GM23338 (cell line): Measurements from ENCODE around the gene DNASE1L2.

Experiments
- CREB1 ChIP-seq: fragments of 250-450 bp; sonication (Bioruptor Pico); IDR thresholded peaks from 2 replicates; pipeline ENCODE4 v1.5.0; 2020; ENCODE audit warnings: low read depth, mild to moderate bottlenecking, moderate library complexity
- EZH2 ChIP-seq: fragments of 200-600 bp; sonication (generic); IDR thresholded peaks from one replicate; pipeline ENCODE4 v1.8.0; 2017; ENCODE audit warnings: antibody characterized with exemption, mild to moderate bottlenecking, low read depth; ENCODE audit not compliant: unreplicated experiment
- EZH2phosphoT487 ChIP-seq: fragments of 200-600 bp; sonication (generic); IDR thresholded peaks from one replicate; pipeline ENCODE4 v1.8.1; 2018; ENCODE audit warnings: antibody characterized with exemption; ENCODE audit not compliant: unreplicated experiment
- JUNB ChIP-seq: IDR thresholded peaks from one replicate; pipeline ENCODE4 v1.6.1; 2016; ENCODE audit warnings: antibody characterized with exemption; ENCODE audit not compliant: unreplicated experiment
- POLR2AphosphoS5 ChIP-seq: IDR thresholded peaks from 2 replicates; pipeline ENCODE4 v1.6.1; 2016; ENCODE audit warnings: antibody characterized with exemption, low read depth
- REST ChIP-seq: IDR thresholded peaks from one replicate; pipeline ENCODE4 v1.6.1; 2018; ENCODE audit warnings: antibody characterized with exemption; ENCODE audit not compliant: unreplicated experiment
- ZNF114 ChIP-seq: fragments of 250-450 bp; sonication (Bioruptor Pico); IDR thresholded peaks from 2 replicates; pipeline ENCODE4 v1.5.0; 2020; ENCODE audit warnings: mild to moderate bottlenecking, moderate library complexity
- ZNF331 ChIP-seq: fragments of 250-450 bp; sonication (Bioruptor Pico); IDR thresholded peaks from 2 replicates; pipeline ENCODE4 v1.5.0; 2020; ENCODE audit warnings: low read depth, mild to moderate bottlenecking, moderate library complexity
- TF ChIP-seq, protein P1 (sequence below), 2 experiments: fragments of 200-600 bp in 1 of 2; sonication (generic) in 1 of 2; conservative IDR thresholded peaks; 2 replicates each; pipeline versions ENCODE4 v1.5.1 to v1.6.1; 2016 to 2017; ENCODE audit warnings: antibody characterized with exemption in 2 of 2, low read depth in 2 of 2, mild to moderate bottlenecking in 2 of 2, moderate library complexity in 1 of 2
- TF ChIP-seq, protein P2 (sequence below): IDR thresholded peaks from 2 replicates; pipeline ENCODE4 v1.6.1; 2016; ENCODE audit warnings: antibody characterized with exemption
- TF ChIP-seq, protein P3 (sequence below): fragments of 250-450 bp; sonication (Bioruptor Pico); IDR thresholded peaks from 2 replicates; pipeline ENCODE4 v1.5.0; 2020; ENCODE audit warnings: mild to moderate bottlenecking, moderate library complexity

DNA sequence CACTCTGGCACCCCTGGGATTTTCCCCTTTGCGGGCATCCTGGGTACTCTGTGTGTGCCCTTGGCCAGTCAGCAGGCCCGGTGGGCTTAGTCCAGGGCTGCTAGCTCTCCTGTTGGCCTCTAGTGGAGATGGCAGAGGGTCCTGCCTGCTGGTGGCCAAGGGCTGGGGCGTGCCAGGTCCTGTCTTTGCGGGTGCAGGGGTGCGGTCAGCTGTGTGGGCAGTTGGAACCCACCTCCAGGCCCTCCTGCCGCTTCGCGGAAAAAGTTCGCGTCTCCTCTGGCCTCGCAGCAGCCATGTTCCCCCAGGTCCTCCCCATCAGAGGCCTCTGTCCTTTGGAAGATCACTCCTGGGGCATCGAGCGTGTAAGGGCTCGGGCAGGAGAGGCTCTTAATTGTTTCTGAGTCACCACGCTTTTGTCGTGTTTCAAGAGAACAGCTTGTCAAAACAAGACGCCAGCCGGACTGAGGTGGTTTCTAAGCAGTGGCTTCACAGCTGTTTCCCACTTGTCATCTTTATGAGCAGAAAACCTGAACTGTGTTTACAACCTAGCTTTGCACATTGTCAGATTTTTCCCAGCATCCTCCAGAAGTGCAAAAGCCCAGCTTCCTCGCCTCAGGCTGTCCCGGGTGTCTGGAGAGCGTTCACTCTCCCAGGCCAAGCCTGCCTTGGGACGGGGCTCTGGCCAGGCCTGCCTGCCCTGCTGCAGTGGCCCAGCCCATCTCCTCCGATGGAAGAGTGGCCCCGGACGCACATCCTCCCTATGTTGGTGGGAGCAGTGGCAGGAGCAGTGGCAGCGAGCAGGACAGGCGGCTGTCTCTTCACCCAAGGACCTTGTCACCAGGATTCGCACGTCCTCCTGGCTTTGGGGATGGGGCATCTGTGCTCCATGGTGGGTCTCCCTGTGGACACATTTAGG is 5.0 kb upstream of the DNASE1L2 start:
- TF ChIP-seq, protein P1, sequence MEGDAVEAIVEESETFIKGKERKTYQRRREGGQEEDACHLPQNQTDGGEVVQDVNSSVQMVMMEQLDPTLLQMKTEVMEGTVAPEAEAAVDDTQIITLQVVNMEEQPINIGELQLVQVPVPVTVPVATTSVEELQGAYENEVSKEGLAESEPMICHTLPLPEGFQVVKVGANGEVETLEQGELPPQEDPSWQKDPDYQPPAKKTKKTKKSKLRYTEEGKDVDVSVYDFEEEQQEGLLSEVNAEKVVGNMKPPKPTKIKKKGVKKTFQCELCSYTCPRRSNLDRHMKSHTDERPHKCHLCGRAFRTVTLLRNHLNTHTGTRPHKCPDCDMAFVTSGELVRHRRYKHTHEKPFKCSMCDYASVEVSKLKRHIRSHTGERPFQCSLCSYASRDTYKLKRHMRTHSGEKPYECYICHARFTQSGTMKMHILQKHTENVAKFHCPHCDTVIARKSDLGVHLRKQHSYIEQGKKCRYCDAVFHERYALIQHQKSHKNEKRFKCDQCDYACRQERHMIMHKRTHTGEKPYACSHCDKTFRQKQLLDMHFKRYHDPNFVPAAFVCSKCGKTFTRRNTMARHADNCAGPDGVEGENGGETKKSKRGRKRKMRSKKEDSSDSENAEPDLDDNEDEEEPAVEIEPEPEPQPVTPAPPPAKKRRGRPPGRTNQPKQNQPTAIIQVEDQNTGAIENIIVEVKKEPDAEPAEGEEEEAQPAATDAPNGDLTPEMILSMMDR (conservative IDR thresholded peaks at IDR 0.05; ENCODE audit: low read depth in 2 of 2), result no peak
- TF ChIP-seq POLR2AphosphoS5, result no peak
- TF ChIP-seq JUNB, result no peak
- TF ChIP-seq EZH2, result no peak
- no peak for TF ChIP-seq EZH2phosphoT487
- no peak for TF ChIP-seq ZNF114 (CRISPR knock-in tag)
- TF ChIP-seq REST, result no peak
- TF ChIP-seq ZNF331 (CRISPR knock-in tag), result no peak
- TF ChIP-seq, protein P2, sequence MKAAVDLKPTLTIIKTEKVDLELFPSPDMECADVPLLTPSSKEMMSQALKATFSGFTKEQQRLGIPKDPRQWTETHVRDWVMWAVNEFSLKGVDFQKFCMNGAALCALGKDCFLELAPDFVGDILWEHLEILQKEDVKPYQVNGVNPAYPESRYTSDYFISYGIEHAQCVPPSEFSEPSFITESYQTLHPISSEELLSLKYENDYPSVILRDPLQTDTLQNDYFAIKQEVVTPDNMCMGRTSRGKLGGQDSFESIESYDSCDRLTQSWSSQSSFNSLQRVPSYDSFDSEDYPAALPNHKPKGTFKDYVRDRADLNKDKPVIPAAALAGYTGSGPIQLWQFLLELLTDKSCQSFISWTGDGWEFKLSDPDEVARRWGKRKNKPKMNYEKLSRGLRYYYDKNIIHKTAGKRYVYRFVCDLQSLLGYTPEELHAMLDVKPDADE, result no peak
- no peak for TF ChIP-seq CREB1
- TF ChIP-seq, protein P3, sequence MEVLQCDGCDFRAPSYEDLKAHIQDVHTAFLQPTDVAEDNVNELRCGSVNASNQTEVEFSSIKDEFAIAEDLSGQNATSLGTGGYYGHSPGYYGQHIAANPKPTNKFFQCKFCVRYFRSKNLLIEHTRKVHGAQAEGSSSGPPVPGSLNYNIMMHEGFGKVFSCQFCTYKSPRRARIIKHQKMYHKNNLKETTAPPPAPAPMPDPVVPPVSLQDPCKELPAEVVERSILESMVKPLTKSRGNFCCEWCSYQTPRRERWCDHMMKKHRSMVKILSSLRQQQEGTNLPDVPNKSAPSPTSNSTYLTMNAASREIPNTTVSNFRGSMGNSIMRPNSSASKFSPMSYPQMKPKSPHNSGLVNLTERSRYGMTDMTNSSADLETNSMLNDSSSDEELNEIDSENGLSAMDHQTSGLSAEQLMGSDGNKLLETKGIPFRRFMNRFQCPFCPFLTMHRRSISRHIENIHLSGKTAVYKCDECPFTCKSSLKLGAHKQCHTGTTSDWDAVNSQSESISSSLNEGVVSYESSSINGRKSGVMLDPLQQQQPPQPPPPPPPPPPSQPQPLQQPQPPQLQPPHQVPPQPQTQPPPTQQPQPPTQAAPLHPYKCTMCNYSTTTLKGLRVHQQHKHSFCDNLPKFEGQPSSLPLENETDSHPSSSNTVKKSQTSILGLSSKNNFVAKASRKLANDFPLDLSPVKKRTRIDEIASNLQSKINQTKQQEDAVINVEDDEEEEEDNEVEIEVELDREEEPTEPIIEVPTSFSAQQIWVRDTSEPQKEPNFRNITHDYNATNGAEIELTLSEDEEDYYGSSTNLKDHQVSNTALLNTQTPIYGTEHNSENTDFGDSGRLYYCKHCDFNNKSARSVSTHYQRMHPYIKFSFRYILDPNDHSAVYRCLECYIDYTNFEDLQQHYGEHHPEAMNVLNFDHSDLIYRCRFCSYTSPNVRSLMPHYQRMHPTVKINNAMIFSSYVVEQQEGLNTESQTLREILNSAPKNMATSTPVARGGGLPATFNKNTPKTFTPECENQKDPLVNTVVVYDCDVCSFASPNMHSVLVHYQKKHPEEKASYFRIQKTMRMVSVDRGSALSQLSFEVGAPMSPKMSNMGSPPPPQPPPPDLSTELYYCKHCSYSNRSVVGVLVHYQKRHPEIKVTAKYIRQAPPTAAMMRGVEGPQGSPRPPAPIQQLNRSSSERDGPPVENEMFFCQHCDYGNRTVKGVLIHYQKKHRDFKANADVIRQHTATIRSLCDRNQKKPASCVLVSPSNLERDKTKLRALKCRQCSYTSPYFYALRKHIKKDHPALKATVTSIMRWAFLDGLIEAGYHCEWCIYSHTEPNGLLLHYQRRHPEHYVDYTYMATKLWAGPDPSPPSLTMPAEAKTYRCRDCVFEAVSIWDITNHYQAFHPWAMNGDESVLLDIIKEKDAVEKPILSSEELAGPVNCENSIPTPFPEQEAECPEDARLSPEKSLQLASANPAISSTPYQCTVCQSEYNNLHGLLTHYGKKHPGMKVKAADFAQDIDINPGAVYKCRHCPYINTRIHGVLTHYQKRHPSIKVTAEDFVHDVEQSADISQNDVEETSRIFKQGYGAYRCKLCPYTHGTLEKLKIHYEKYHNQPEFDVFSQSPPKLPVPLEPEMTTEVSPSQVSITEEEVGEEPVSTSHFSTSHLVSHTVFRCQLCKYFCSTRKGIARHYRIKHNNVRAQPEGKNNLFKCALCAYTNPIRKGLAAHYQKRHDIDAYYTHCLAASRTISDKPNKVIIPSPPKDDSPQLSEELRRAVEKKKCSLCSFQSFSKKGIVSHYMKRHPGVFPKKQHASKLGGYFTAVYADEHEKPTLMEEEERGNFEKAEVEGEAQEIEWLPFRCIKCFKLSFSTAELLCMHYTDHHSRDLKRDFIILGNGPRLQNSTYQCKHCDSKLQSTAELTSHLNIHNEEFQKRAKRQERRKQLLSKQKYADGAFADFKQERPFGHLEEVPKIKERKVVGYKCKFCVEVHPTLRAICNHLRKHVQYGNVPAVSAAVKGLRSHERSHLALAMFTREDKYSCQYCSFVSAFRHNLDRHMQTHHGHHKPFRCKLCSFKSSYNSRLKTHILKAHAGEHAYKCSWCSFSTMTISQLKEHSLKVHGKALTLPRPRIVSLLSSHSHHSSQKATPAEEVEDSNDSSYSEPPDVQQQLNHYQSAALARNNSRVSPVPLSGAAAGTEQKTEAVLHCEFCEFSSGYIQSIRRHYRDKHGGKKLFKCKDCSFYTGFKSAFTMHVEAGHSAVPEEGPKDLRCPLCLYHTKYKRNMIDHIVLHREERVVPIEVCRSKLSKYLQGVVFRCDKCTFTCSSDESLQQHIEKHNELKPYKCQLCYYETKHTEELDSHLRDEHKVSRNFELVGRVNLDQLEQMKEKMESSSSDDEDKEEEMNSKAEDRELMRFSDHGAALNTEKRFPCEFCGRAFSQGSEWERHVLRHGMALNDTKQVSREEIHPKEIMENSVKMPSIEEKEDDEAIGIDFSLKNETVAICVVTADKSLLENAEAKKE, result no peak
